GM18861 (cell line): ENCODE results near the gene CYFIP1.

ENCODE experiments used
- ATAC-seq: cut with Tn5 transposase; IDR thresholded peaks from one replicate; pipeline ENCODE4 v1.9.1; 2021; ENCODE audit not compliant: unreplicated experiment

Gene CYFIP1

GRCh38 chr15:22969489-22969888, 10.7 kb downstream of the CYFIP1 start:
- no peak for ATAC-seq

GRCh38 chr15:22968366-22968765, 11.8 kb downstream of the CYFIP1 start:
- ATAC-seq, result no peak

GRCh38 chr15:22967084-22967770, 12.9 kb downstream of the CYFIP1 start:
- ATAC-seq, result no peak

- no peak for ATAC-seq
These were observed 13.7 kb downstream of the CYFIP1 start for GRCh38 chr15:22966321-22967083.

GRCh38 chr15:22963641-22964040, 16.5 kb downstream of the CYFIP1 start:
- ATAC-seq, result no peak

- no peak for ATAC-seq
These were observed 17.6 kb downstream of the CYFIP1 start for GRCh38 chr15:22962611-22963010.

- ATAC-seq, result no peak
These were observed 18.4 kb downstream of the CYFIP1 start for GRCh38 chr15:22961762-22962161.

- no peak for ATAC-seq
These were observed 19.6 kb downstream of the CYFIP1 start for GRCh38 chr15:22960556-22960955.

- ATAC-seq, result no peak
These were observed 20.0 kb downstream of the CYFIP1 start for GRCh38 chr15:22960126-22960525.

GRCh38 chr15:22959321-22960101, 20.7 kb downstream of the CYFIP1 start:
- ATAC-seq, result no peak

- peak; percentile 56 for ATAC-seq
These were observed 21.5 kb downstream of the CYFIP1 start for GRCh38 chr15:22958487-22959280.

GRCh38 chr15:22956978-22957260, 23.2 kb downstream of the CYFIP1 start:
- ATAC-seq, result no peak

GRCh38 chr15:22956257-22956977, 23.8 kb downstream of the CYFIP1 start:
- ATAC-seq, result no peak

GRCh38 chr15:22955544-22956119, 24.5 kb downstream of the CYFIP1 start:
- no peak for ATAC-seq

GRCh38 chr15:22954798-22955543, 25.2 kb downstream of the CYFIP1 start:
- no peak for ATAC-seq

- no peak for ATAC-seq
These were observed 25.8 kb downstream of the CYFIP1 start for GRCh38 chr15:22954326-22954725.

GRCh38 chr15:22952796-22953579, 27.2 kb downstream of the CYFIP1 start:
- no peak for ATAC-seq

- no peak for ATAC-seq
These were observed 28.5 kb downstream of the CYFIP1 start for GRCh38 chr15:22951381-22952280.
